Ishikawa (cell line): ENCODE measurements around the gene PTGER1.

Experiments used
- CEBPB ChIP-seq: IDR thresholded peaks from 2 replicates; pipeline ENCODE4 v1.6.1; 2012
- CREB1 ChIP-seq: IDR thresholded peaks from 2 replicates; pipeline ENCODE4 v1.6.1; 2012; ENCODE audit warnings: low read depth
- EGR1 ChIP-seq: IDR thresholded peaks from 2 replicates; pipeline ENCODE4 v1.6.1; 2012
- EP300 ChIP-seq: IDR thresholded peaks from 2 replicates; pipeline ENCODE4 v1.6.1; 2012; ENCODE audit warnings: borderline replicate concordance
- FOXM1 ChIP-seq: IDR thresholded peaks from 2 replicates; pipeline ENCODE4 v1.6.1; 2012; ENCODE audit warnings: low read depth, borderline replicate concordance
- NFIC ChIP-seq: IDR thresholded peaks from 2 replicates; pipeline ENCODE4 v1.6.1; 2012
- RAD21 ChIP-seq: IDR thresholded peaks from 2 replicates; pipeline ENCODE4 v1.6.1; 2012; ENCODE audit warnings: low read depth
- TAF1 ChIP-seq: IDR thresholded peaks from 2 replicates; pipeline ENCODE4 v1.6.1; 2012; ENCODE audit warnings: low read depth, mild to moderate bottlenecking
- TEAD4 ChIP-seq: IDR thresholded peaks from 2 replicates; pipeline ENCODE4 v1.6.1; 2012
- YY1 ChIP-seq: IDR thresholded peaks from 2 replicates; pipeline ENCODE4 v1.6.1; 2012; ENCODE audit warnings: low read depth
- ZBTB7A ChIP-seq: IDR thresholded peaks from 2 replicates; pipeline ENCODE4 v1.6.1; 2012; ENCODE audit warnings: low read depth
- TF ChIP-seq, protein P1 (sequence below): IDR thresholded peaks from 2 replicates; pipeline ENCODE4 v1.6.1; 2012
- TF ChIP-seq, protein P2 (sequence below): IDR thresholded peaks from 2 replicates; pipeline ENCODE4 v1.6.1; 2012; ENCODE audit warnings: low read depth, mild to moderate bottlenecking
- TF ChIP-seq, protein P3 (sequence below): IDR thresholded peaks from 2 replicates; pipeline ENCODE4 v1.6.1; 2012

The PTGER1 gene

DNA sequence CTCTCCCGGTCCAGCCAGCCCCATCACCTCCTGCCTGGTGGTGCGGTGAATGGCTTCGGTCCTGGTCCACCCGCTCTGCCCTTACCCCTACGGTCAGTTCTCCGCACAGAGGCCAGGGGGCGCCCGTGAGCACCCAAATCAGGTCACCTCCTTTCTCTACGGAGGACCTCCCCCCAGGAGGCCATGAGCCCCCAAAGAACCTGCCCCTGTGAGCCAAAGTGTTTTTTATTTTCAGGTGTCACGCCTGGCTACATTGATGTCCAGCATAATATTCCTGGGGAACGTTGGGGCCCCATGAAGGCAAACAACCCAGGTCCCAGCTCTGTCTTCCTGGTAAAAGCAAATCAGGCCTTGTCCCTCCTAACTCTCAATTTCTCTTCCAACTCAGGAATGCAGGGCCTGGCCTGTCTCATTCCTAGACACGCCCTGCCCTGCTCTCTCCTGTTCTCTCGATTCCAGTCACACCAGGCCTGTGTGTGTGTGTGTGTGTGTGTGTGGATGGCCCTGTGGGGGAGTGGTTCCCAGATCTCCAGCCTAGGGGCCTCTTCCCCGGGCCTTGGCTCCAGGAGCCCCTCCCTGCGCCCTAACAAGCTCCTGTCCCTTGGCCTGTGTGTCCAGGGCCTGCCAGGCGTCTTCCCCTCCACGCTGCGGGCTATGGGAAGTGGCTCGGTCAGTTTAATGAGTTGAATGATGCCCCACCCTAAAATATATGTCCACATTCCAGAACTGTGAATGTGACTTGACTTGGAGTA, 30.5 kb upstream of the PTGER1 start:
- TF ChIP-seq ZBTB7A (peak; percentile 30; the same call in 1 of the 2 replicates), RAD21 (peak; percentile 38; the same call in 1 of the 2 replicates), FOXM1 (no peak), TEAD4 (peak; percentile 44; the same call in 1 of the 2 replicates), CEBPB (no peak)
- TF ChIP-seq, protein P1, sequence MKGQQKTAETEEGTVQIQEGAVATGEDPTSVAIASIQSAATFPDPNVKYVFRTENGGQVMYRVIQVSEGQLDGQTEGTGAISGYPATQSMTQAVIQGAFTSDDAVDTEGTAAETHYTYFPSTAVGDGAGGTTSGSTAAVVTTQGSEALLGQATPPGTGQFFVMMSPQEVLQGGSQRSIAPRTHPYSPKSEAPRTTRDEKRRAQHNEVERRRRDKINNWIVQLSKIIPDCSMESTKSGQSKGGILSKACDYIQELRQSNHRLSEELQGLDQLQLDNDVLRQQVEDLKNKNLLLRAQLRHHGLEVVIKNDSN: no peak

GRCh38 chr19:14503285-14503684, 28.1 kb upstream of the PTGER1 start:
- TF ChIP-seq NFIC (no peak), TEAD4 (no peak), CREB1 (no peak), RAD21 (no peak), TAF1 (no peak), YY1 (no peak), ZBTB7A (no peak), EGR1 (no peak), FOXM1 (no peak), EP300 (no peak)
- TF ChIP-seq, protein P2, sequence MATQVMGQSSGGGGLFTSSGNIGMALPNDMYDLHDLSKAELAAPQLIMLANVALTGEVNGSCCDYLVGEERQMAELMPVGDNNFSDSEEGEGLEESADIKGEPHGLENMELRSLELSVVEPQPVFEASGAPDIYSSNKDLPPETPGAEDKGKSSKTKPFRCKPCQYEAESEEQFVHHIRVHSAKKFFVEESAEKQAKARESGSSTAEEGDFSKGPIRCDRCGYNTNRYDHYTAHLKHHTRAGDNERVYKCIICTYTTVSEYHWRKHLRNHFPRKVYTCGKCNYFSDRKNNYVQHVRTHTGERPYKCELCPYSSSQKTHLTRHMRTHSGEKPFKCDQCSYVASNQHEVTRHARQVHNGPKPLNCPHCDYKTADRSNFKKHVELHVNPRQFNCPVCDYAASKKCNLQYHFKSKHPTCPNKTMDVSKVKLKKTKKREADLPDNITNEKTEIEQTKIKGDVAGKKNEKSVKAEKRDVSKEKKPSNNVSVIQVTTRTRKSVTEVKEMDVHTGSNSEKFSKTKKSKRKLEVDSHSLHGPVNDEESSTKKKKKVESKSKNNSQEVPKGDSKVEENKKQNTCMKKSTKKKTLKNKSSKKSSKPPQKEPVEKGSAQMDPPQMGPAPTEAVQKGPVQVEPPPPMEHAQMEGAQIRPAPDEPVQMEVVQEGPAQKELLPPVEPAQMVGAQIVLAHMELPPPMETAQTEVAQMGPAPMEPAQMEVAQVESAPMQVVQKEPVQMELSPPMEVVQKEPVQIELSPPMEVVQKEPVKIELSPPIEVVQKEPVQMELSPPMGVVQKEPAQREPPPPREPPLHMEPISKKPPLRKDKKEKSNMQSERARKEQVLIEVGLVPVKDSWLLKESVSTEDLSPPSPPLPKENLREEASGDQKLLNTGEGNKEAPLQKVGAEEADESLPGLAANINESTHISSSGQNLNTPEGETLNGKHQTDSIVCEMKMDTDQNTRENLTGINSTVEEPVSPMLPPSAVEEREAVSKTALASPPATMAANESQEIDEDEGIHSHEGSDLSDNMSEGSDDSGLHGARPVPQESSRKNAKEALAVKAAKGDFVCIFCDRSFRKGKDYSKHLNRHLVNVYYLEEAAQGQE: no peak
- TF ChIP-seq, protein P3, sequence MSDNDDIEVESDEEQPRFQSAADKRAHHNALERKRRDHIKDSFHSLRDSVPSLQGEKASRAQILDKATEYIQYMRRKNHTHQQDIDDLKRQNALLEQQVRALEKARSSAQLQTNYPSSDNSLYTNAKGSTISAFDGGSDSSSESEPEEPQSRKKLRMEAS: no peak

DNA sequence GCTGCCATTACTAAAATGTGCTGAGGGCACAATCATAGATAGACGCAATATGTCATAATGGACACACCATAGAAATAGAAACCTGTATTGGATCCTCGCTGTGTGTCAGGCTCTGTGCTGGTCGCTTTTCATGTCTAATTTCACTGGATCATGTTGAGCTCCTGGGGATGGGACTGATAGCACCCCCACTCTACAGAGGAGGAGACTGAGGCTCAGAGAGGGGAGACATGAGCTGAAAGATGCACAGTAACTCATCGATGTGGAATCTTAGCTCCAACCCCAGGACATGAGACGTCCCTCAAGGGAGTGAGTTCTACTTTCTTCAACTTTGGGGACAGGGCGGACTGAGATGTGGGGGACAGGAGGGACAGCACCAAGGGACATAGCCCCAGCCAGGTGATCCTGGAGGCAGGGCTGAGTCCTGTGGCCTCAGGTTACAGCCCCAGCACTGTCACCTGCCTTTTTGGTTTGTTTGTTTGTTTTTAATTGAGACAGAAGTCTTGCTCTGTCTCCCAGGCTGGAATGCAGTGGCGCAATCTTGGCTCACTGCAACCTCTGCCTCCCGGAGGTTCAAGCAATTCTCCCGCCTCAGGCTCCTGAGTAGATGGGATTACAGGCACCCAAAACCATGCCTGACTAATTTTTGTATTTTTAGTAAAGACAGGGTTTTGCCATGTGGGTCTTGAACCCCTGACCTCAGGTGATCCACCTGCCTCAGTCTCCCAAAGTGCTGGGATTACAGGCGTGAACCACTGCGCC, 27.4 kb upstream of the PTGER1 start:
- TF ChIP-seq, protein P1: no peak
- TF ChIP-seq RAD21: no peak
- peak; percentile 20; the same call in 1 of the 2 replicates for TF ChIP-seq TEAD4
- TF ChIP-seq ZBTB7A: no peak
- TF ChIP-seq, protein P2: no peak
- TF ChIP-seq CEBPB: peak; percentile 82

GRCh38 chr19:14497228-14497921, 22.2 kb upstream of the PTGER1 start:
- TF ChIP-seq, protein P3: no peak
- TF ChIP-seq ZBTB7A (no peak), TAF1 (no peak), CEBPB (0 out of 2 replicates have a peak, but pooled peaks have one; percentile 23)
- TF ChIP-seq, protein P2: peak; percentile 23; the same call in 1 of the 2 replicates
